CD8-positive, alpha-beta memory T cell (primary cell): ENCODE data around the gene PLK2. TPM values are rescaled to one million over a fixed set of nuclear protein-coding genes. Genes with fewer than 3 reads are reported as not detected.

ENCODE experiments used
- CTCF ChIA-PET: fragments of 350-600 bp; sonication (Branson Sonifier 250); formaldehyde crosslinking; loops from one replicate; lab custom pipeline; 2021; ENCODE audit warnings: antibody characterized with exemption; lab: Charles Lee
- POLR2A ChIA-PET: fragments of 350-600 bp; sonication (Branson Sonifier 250); formaldehyde crosslinking; loops from one replicate; lab custom pipeline; 2021; ENCODE audit warnings: antibody characterized with exemption; lab: Charles Lee
- DNase-seq, 5 donors: peaks; one replicate each; pipeline versions ENCODE4 v3.0.0 to v3.0.0-alpha.2; 2020 to 2022; ENCODE audit warnings: mixed read lengths in 1 of 5
- H3K27ac ChIP-seq: one replicate; pipeline ENCODE4 v1.7.0; 2013; ENCODE audit warnings: low read depth, mild to moderate bottlenecking, low read length, moderate library complexity
- H3K27me3 ChIP-seq: 2 replicates; pipeline ENCODE4 v1.7.0; 2013; ENCODE audit warnings: low read length, mild to moderate bottlenecking; ENCODE audit not compliant: insufficient read depth, poor library complexity, severe bottlenecking
- H3K36me3 ChIP-seq: 2 replicates; pipeline ENCODE4 v1.7.0; 2013; ENCODE audit warnings: mild to moderate bottlenecking, low read length, moderate library complexity; ENCODE audit not compliant: insufficient read depth
- H3K4me1 ChIP-seq: 2 replicates; pipeline ENCODE4 v1.7.0; 2013; ENCODE audit warnings: mild to moderate bottlenecking, low read length, moderate library complexity; ENCODE audit not compliant: insufficient read depth
- H3K4me3 ChIP-seq: 2 replicates; pipeline ENCODE4 v1.7.0; 2013; ENCODE audit warnings: mild to moderate bottlenecking, low read length
- H3K9me3 ChIP-seq: 2 replicates; pipeline ENCODE4 v1.7.0; 2013; ENCODE audit warnings: mild to moderate bottlenecking, low read length
- H3K27ac Mint-ChIP-seq, 8 donors: one replicate each; pipeline ENCODE4 v1.8.0; 2020 to 2021; ENCODE audit warnings: mixed read lengths in 8 of 8, mild to moderate bottlenecking in 6 of 8, inconsistent platforms in 3 of 8, moderate library complexity in 3 of 8
- H3K27me3 Mint-ChIP-seq, 2 donors: one replicate each; pipeline ENCODE4 v1.8.0; 2020 to 2021; ENCODE audit warnings: mixed read lengths in 2 of 2, mild to moderate bottlenecking in 1 of 2, moderate library complexity in 1 of 2
- H3K36me3 Mint-ChIP-seq, 3 donors: one replicate each; pipeline ENCODE4 v1.8.0; 2020 to 2021; ENCODE audit warnings: mixed read lengths in 3 of 3, inconsistent platforms in 1 of 3, mild to moderate bottlenecking in 1 of 3
- H3K4me1 Mint-ChIP-seq, 3 donors: one replicate each; pipeline ENCODE4 v1.8.0; 2020 to 2021; ENCODE audit warnings: mixed read lengths in 3 of 3, inconsistent platforms in 1 of 3, mild to moderate bottlenecking in 1 of 3
- H3K4me3 Mint-ChIP-seq, 7 donors: one replicate each; pipeline ENCODE4 v1.8.0; 2020 to 2021; ENCODE audit warnings: mixed read lengths in 7 of 7, mild to moderate bottlenecking in 6 of 7, moderate library complexity in 4 of 7, inconsistent platforms in 2 of 7
- H3K9me3 Mint-ChIP-seq, 5 donors: one replicate each; pipeline ENCODE4 v1.8.0; 2020 to 2022; ENCODE audit warnings: mixed read lengths in 5 of 5, mild to moderate bottlenecking in 3 of 5, moderate library complexity in 2 of 5, inconsistent platforms in 1 of 5
- polyA plus RNA-seq: library from polyadenylated mRNA; unstranded; fragments of 300-500 nt; fragmentation: Illumina TruSeq; gene quantifications from one replicate; pipeline ENCODE4 v1.2.3, GENCODE V29; 2021
- total RNA-seq, 2 experiments: library from RNA; stranded (reverse); gene quantifications; one replicate each; pipeline ENCODE4 v1.2.3, GENCODE V29; 2021

PLK2 gene
- total and polyA plus RNA-seq, 3 experiments from 2014 or later: 2.5 to 5.2 (median 3.0) TPM

- no peak overlapping the region for H3K4me3 Mint-ChIP-seq
- peaks cover 4% of the 10 kb centered on the region for H3K27me3 ChIP-seq
- no peaks in the 10 kb centered on the region for H3K9me3 ChIP-seq
- H3K36me3 Mint-ChIP-seq: no peaks in the 10 kb centered on the region
- H3K4me3 ChIP-seq: no peak overlapping the region
- no peaks in the 10 kb centered on the region for H3K4me1 ChIP-seq
- no peak overlapping the region for H3K27ac Mint-ChIP-seq
- H3K36me3 ChIP-seq: no peaks in the 10 kb centered on the region
- no peak overlapping the region for H3K27ac ChIP-seq
- H3K9me3 Mint-ChIP-seq: no peaks in the 10 kb centered on the region
- ChIA-PET CTCF (no interaction called here), POLR2A (no interaction called here)
- H3K4me1 Mint-ChIP-seq: no peaks in the 10 kb centered on the region
- H3K27me3 Mint-ChIP-seq: peaks cover 3 to 20% of the 10 kb centered on the region in 2 donors
- no peak for DNase-seq
Observed at GRCh38 chr5:58490402-58491050, 30.6 kb upstream of the PLK2 start.

- Mint-ChIP-seq H3K9me3 (no peaks in the 10 kb centered on the region), H3K4me1 (no peaks in the 10 kb centered on the region), H3K4me3 (no peak overlapping the region), H3K27me3 (peaks cover 3 to 19% of the 10 kb centered on the region in 2 donors), H3K36me3 (no peaks in the 10 kb centered on the region), H3K27ac (no peak overlapping the region)
- no peaks in the 10 kb centered on the region for H3K27me3 ChIP-seq
- ChIA-PET CTCF (no interaction called here), POLR2A (no interaction called here)
- no peak overlapping the region for H3K4me3 ChIP-seq
- H3K9me3 ChIP-seq: no peaks in the 10 kb centered on the region
- no peak overlapping the region for H3K27ac ChIP-seq
- H3K36me3 ChIP-seq: no peaks in the 10 kb centered on the region
- no peaks in the 10 kb centered on the region for H3K4me1 ChIP-seq
- no peak for DNase-seq
Observed at GRCh38 chr5:58486290-58486689, 26.4 kb upstream of the PLK2 start.

- H3K9me3 Mint-ChIP-seq: no peaks in the 10 kb centered on the region
- H3K27ac ChIP-seq: no peak overlapping the region
- H3K4me1 Mint-ChIP-seq: no peaks in the 10 kb centered on the region
Observed at GRCh38 chr5:58484505-58484904, 24.6 kb upstream of the PLK2 start.

GRCh38 chr5:58482536-58482935, 22.6 kb upstream of the PLK2 start:
- no peaks in the 10 kb centered on the region for H3K4me1 Mint-ChIP-seq
- no peaks in the 10 kb centered on the region for H3K36me3 Mint-ChIP-seq
- H3K4me3 Mint-ChIP-seq: no peak overlapping the region
- Histone ChIP-seq H3K36me3 (no peaks in the 10 kb centered on the region), H3K4me1 (no peaks in the 10 kb centered on the region), H3K4me3 (no peak overlapping the region), H3K27ac (no peak overlapping the region), H3K27me3 (no peaks in the 10 kb centered on the region), H3K9me3 (no peaks in the 10 kb centered on the region)
- CTCF ChIA-PET: no interaction called here
- H3K27ac Mint-ChIP-seq: no peak overlapping the region
- no peaks in the 10 kb centered on the region for H3K27me3 Mint-ChIP-seq
- no peak for DNase-seq
- no peaks in the 10 kb centered on the region for H3K9me3 Mint-ChIP-seq
- POLR2A ChIA-PET: no interaction called here

More at GRCh38 chr5:58484505-58484904, 24.6 kb upstream of the PLK2 start:
- ChIA-PET CTCF (interaction anchor here (0.6 kb wide), 1 partner anchor 11 kb away, joined by 3 read pairs; no protein-coding TSS in a partner anchor), POLR2A (no interaction called here)
- Mint-ChIP-seq H3K27ac (no peak overlapping the region), H3K4me3 (no peak overlapping the region), H3K27me3 (peaks cover 0 to 10% of the 10 kb centered on the region in 2 donors), H3K36me3 (no peaks in the 10 kb centered on the region)
- Histone ChIP-seq H3K4me1 (no peaks in the 10 kb centered on the region), H3K4me3 (no peak overlapping the region), H3K27me3 (no peaks in the 10 kb centered on the region), H3K9me3 (no peaks in the 10 kb centered on the region), H3K36me3 (no peaks in the 10 kb centered on the region)
- no peak for DNase-seq

GRCh38 chr5:58481828-58482227, 21.9 kb upstream of the PLK2 start:
- no peak for DNase-seq
- Histone ChIP-seq H3K27me3 (no peaks in the 10 kb centered on the region), H3K36me3 (no peaks in the 10 kb centered on the region), H3K9me3 (no peaks in the 10 kb centered on the region), H3K27ac (no peak overlapping the region), H3K4me1 (no peaks in the 10 kb centered on the region), H3K4me3 (no peak overlapping the region)
- ChIA-PET CTCF (no interaction called here), POLR2A (no interaction called here)
- Mint-ChIP-seq H3K4me3 (no peak overlapping the region), H3K4me1 (no peaks in the 10 kb centered on the region), H3K9me3 (no peaks in the 10 kb centered on the region), H3K36me3 (no peaks in the 10 kb centered on the region), H3K27ac (no peak overlapping the region), H3K27me3 (no peaks in the 10 kb centered on the region)

- H3K4me3 Mint-ChIP-seq: no peak overlapping the region
- H3K4me3 ChIP-seq: no peak overlapping the region
- H3K36me3 ChIP-seq: no peaks in the 10 kb centered on the region
- ChIA-PET POLR2A (no interaction called here), CTCF (no interaction called here)
- no peak overlapping the region for H3K27ac Mint-ChIP-seq
- no peaks in the 10 kb centered on the region for H3K4me1 Mint-ChIP-seq
- H3K9me3 ChIP-seq: no peaks in the 10 kb centered on the region
- H3K36me3 Mint-ChIP-seq: no peaks in the 10 kb centered on the region
- no peaks in the 10 kb centered on the region for H3K9me3 Mint-ChIP-seq
- no peaks in the 10 kb centered on the region for H3K4me1 ChIP-seq
- no peak for DNase-seq
- no peak overlapping the region for H3K27ac ChIP-seq
- H3K27me3 Mint-ChIP-seq: peaks cover 0 to 1% of the 10 kb centered on the region in 2 donors
- no peaks in the 10 kb centered on the region for H3K27me3 ChIP-seq
Observed at GRCh38 chr5:58481066-58481676, 21.3 kb upstream of the PLK2 start.

- no peaks in the 10 kb centered on the region for H3K27me3 ChIP-seq
- H3K36me3 ChIP-seq: no peaks in the 10 kb centered on the region
- H3K27ac Mint-ChIP-seq: no peak overlapping the region
- H3K9me3 ChIP-seq: no peaks in the 10 kb centered on the region
- POLR2A ChIA-PET: no interaction called here
- H3K4me1 ChIP-seq: no peaks in the 10 kb centered on the region
- no peak overlapping the region for H3K27ac ChIP-seq
- H3K4me3 Mint-ChIP-seq: no peak overlapping the region
- peaks cover 0 to 8% (median 0%) of the 10 kb centered on the region in 3 donors for H3K36me3 Mint-ChIP-seq
- H3K9me3 Mint-ChIP-seq: peaks cover 0 to 3% (median 2%) of the 10 kb centered on the region in 5 donors
- H3K4me1 Mint-ChIP-seq: no peaks in the 10 kb centered on the region
- H3K4me3 ChIP-seq: no peak overlapping the region
- H3K27me3 Mint-ChIP-seq: peaks cover 5 to 21% of the 10 kb centered on the region in 2 donors
- CTCF ChIA-PET: no interaction called here
- DNase-seq: no peak
Observed at GRCh38 chr5:58477760-58478376, 18.0 kb upstream of the PLK2 start.

GRCh38 chr5:58475404-58475803, 15.5 kb upstream of the PLK2 start:
- no peaks in the 10 kb centered on the region for H3K4me1 ChIP-seq
- DNase-seq: no peak
- Mint-ChIP-seq H3K27me3 (peaks cover 10 to 24% of the 10 kb centered on the region in 2 donors), H3K36me3 (peaks cover 0 to 8% (median 0%) of the 10 kb centered on the region in 3 donors), H3K4me1 (no peaks in the 10 kb centered on the region), H3K4me3 (no peak overlapping the region), H3K9me3 (peaks cover 0 to 3% (median 2%) of the 10 kb centered on the region in 5 donors), H3K27ac (no peak overlapping the region)
- no peaks in the 10 kb centered on the region for H3K27me3 ChIP-seq
- no peak overlapping the region for H3K27ac ChIP-seq
- no peaks in the 10 kb centered on the region for H3K36me3 ChIP-seq
- no peak overlapping the region for H3K4me3 ChIP-seq
- H3K9me3 ChIP-seq: no peaks in the 10 kb centered on the region
- CTCF ChIA-PET: no interaction called here
- POLR2A ChIA-PET: no interaction called here
